ENCODE measurements around the gene RPA1. TPM values are rescaled to one million over a fixed set of nuclear protein-coding genes. Genes with fewer than 3 reads are reported as not detected.

The RPA1 gene
- total RNA-seq, 1 experiment from 2014 or later, result 198 TPM

DNA sequence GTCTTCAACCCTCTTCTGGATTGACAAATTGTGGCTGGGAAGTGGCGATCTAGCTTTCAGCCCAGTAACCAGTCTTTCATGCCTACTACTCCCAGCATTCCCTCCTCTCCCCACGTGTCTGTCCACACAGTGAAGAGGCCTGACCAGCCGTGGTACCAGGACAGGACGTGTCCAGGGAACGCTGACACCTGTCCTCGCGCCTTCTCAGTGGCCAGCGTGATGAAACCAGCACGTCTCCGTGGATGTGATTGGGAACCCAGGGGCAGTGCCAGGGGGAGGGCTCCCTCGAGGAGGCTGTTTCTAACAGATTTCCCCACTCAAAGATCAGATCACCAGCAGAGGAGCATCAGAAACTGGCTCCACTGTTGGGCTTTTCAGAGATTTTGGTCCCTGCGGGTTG is 69.1 kb downstream of the RPA1 start:
- Histone ChIP-seq H2AFZ (ENCODE audit: low read depth, low read length, poor library complexity, severe bottlenecking) (no peak overlapping the region), H3K9me2 (ENCODE audit: insufficient read depth) (no peaks in the 10 kb centered on the region), H3K9me3 (ENCODE audit: control insufficient read depth in 1 of 2, insufficient read depth in 1 of 2, low read depth in 1 of 2, low read length in 2 of 2) (no peaks in the 10 kb centered on the region), H3K27ac (ENCODE audit: low read depth, low read length) (no peak overlapping the region), H3K27me3 (ENCODE audit: insufficient read depth, low read length) (no peaks in the 10 kb centered on the region), H3K9ac (ENCODE audit: low read length) (no peak overlapping the region), H3K4me2 (ENCODE audit: low read length) (no peak overlapping the region), H3K36me3 (ENCODE audit: control insufficient read depth in 1 of 2, insufficient read depth in 2 of 2, low read length in 2 of 2) (peaks cover 36 to 42% of the 10 kb centered on the region in 2 experiments; a peak in 3 of 4 replicates), H3K4me1 (ENCODE audit: control insufficient read depth in 1 of 2, insufficient read depth in 2 of 2, low read length in 2 of 2) (no peaks in the 10 kb centered on the region), H3K4me3 (replicated peaks in 1 of 2; ENCODE audit: low read depth in 1 of 2, low read length in 2 of 2) (no peak overlapping the region), H4K20me1 (ENCODE audit: insufficient read depth) (no peaks in the 10 kb centered on the region), H3K79me2 (ENCODE audit: insufficient read depth, low read length) (no peaks in the 10 kb centered on the region)
- no TSS peak for BruUV-seq (replicated peaks)
- intact Hi-C loops (cut with micrococcal nuclease), result no loop called here
- no peak for DNase-seq (ENCODE audit: low read depth, low spot score)
- ChIA-PET RAD21 (ENCODE audit: low non-redundant PET in 1 of 2, low total read pairs in 2 of 2, uncharacterized antibody in 2 of 2, unreplicated experiment in 2 of 2) (no interaction called here), CTCF (no interaction called here), POLR2A (no interaction called here)
- TF ChIP-seq EGR1 (IDR thresholded peaks at IDR 0.05; ENCODE audit: low read depth), result no peak
- TF ChIP-seq EZH2phosphoT487 (IDR thresholded peaks at IDR 0.05; ENCODE audit: borderline replicate concordance), result no peak
- TF ChIP-seq ZFX (IDR thresholded peaks at IDR 0.05), result no peak
- TF ChIP-seq TCF7L2 (IDR thresholded peaks at IDR 0.05; ENCODE audit: borderline replicate concordance, extremely low read depth, insufficient read depth, insufficient read length), result no peak
- no peak for TF ChIP-seq SP1 (IDR thresholded peaks at IDR 0.05; ENCODE audit: low read depth)
- TF ChIP-seq SIN3A (IDR thresholded peaks at IDR 0.05; ENCODE audit: low read depth), result no peak
- no peak for TF ChIP-seq ZNF274 (IDR thresholded peaks at IDR 0.05; ENCODE audit: low read depth, low read length)
- no peak for TF ChIP-seq CBX3 (IDR thresholded peaks at IDR 0.05; ENCODE audit: low read depth)
- no peak for TF ChIP-seq POLR2A (IDR thresholded peaks at IDR 0.05; ENCODE audit: borderline replicate concordance, extremely low read depth, insufficient read depth, insufficient read length)
- no peak for TF ChIP-seq YY1 (IDR thresholded peaks at IDR 0.05; ENCODE audit: extremely low read depth, insufficient replicate concordance, low read depth, low read length)
- no peak for ATAC-seq

DNA sequence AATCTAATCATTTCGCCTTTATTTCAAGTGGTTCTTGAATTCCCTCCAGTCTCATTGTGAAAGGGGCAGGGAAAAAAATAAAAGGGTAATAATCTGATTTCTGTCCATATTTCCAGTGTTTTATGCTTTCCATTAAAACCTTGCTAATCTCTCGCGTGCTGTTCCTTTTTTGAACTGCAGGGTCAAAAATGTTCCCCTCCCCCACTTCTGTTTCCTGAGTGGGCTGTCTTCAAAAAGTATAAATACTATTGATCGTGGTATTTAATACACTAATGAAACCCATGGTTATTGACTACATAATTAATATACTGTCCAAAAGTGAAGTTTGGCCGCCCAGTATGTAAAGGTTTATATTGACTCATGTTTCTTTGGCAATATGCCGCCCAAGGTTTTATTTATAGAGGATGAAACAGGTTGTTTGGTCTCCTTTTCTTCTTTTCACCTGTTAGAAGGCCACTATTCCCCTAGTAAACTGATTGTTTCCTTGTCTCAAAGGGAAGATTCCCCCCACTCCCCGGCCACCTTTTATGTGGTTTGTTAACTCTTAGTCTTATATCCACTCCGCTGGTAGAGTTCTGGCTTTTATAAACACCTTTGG is 69.7 kb downstream of the RPA1 start:
- Histone ChIP-seq H2AFZ (ENCODE audit: low read depth, low read length, poor library complexity, severe bottlenecking) (no peak overlapping the region), H3K27ac (ENCODE audit: low read depth, low read length) (no peak overlapping the region), H3K79me2 (ENCODE audit: insufficient read depth, low read length) (no peaks in the 10 kb centered on the region), H3K9me2 (ENCODE audit: insufficient read depth) (no peaks in the 10 kb centered on the region), H3K27me3 (ENCODE audit: insufficient read depth, low read length) (no peaks in the 10 kb centered on the region), H3K4me2 (ENCODE audit: low read length) (no peak overlapping the region), H3K36me3 (ENCODE audit: control insufficient read depth in 1 of 2, insufficient read depth in 2 of 2, low read length in 2 of 2) (peaks cover 34 to 38% of the 10 kb centered on the region in 2 experiments; a peak in 3 of 4 replicates), H3K4me1 (ENCODE audit: control insufficient read depth in 1 of 2, insufficient read depth in 2 of 2, low read length in 2 of 2) (no peaks in the 10 kb centered on the region), H3K9ac (ENCODE audit: low read length) (no peak overlapping the region), H3K9me3 (ENCODE audit: control insufficient read depth in 1 of 2, insufficient read depth in 1 of 2, low read depth in 1 of 2, low read length in 2 of 2) (no peaks in the 10 kb centered on the region), H3K4me3 (replicated peaks in 1 of 2; ENCODE audit: low read depth in 1 of 2, low read length in 2 of 2) (no peak overlapping the region), H4K20me1 (ENCODE audit: insufficient read depth) (no peaks in the 10 kb centered on the region)
- ChIA-PET POLR2A (no interaction called here), RAD21 (ENCODE audit: low non-redundant PET in 1 of 2, low total read pairs in 2 of 2, uncharacterized antibody in 2 of 2, unreplicated experiment in 2 of 2) (no interaction called here), CTCF (no interaction called here)
- DNase-seq (ENCODE audit: low read depth, low spot score), result no peak
- BruUV-seq (replicated peaks), result no TSS peak
- TF ChIP-seq, protein P1, sequence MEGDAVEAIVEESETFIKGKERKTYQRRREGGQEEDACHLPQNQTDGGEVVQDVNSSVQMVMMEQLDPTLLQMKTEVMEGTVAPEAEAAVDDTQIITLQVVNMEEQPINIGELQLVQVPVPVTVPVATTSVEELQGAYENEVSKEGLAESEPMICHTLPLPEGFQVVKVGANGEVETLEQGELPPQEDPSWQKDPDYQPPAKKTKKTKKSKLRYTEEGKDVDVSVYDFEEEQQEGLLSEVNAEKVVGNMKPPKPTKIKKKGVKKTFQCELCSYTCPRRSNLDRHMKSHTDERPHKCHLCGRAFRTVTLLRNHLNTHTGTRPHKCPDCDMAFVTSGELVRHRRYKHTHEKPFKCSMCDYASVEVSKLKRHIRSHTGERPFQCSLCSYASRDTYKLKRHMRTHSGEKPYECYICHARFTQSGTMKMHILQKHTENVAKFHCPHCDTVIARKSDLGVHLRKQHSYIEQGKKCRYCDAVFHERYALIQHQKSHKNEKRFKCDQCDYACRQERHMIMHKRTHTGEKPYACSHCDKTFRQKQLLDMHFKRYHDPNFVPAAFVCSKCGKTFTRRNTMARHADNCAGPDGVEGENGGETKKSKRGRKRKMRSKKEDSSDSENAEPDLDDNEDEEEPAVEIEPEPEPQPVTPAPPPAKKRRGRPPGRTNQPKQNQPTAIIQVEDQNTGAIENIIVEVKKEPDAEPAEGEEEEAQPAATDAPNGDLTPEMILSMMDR (IDR thresholded peaks at IDR 0.05 in 2 of 3, conservative IDR thresholded peaks at IDR 0.05 in 1 of 3; ENCODE audit: borderline replicate concordance in 1 of 3, insufficient read depth in 1 of 3, low read depth in 2 of 3, low read length in 2 of 3), result peak in 2 of 3 experiments; percentile 41 to 59; a peak in 4 of 6 replicates
- TF ChIP-seq ZFX (IDR thresholded peaks at IDR 0.05) (no peak), EZH2 (IDR thresholded peaks at IDR 0.05) (no peak), YY1 (IDR thresholded peaks at IDR 0.05; ENCODE audit: extremely low read depth, insufficient replicate concordance, low read depth, low read length) (no peak)
- intact Hi-C loops (cut with micrococcal nuclease), result no loop called here
- ATAC-seq, result no peak
